Spleen (tissue), 7 donors: ENCODE results near the gene HSPA4.
"Not testable (repeated sequence)": the region's sequence is repeated elsewhere in the genome, so short reads cannot be mapped to it uniquely, and the experiment has no call there.

ENCODE experiments used
- POLR2A ChIP-seq, 3 donors: fragments of 450-650 bp; IDR thresholded peaks; one replicate each; pipeline ENCODE4 v1.5.1; 2017; ENCODE audit warnings: antibody characterized with exemption in 3 of 3, mild to moderate bottlenecking in 1 of 3
- POLR2AphosphoS5 ChIP-seq, 3 donors: sonication (generic); formaldehyde crosslinking; IDR thresholded peaks; one replicate each; pipeline ENCODE4 v1.5.1; 2017; ENCODE audit warnings: antibody characterized with exemption in 3 of 3
- TF ChIP-seq, protein P1 (sequence below), 11 experiments: fragments of 200-600 bp in 7 of 11; fragments of 450-650 bp in 4 of 11; sonication (generic) in 4 of 11; IDR thresholded peaks in 8 of 11; conservative IDR thresholded peaks in 3 of 11; 1 replicate in 7 of 11; 2 replicates in 4 of 11; pipeline versions ENCODE4 v1.4.0 to v1.8.0; 2016 to 2021; ENCODE audit warnings: antibody characterized with exemption in 11 of 11, inconsistent platforms in 4 of 11, mild to moderate bottlenecking in 1 of 11
- donor health status: DM: no; HTN: no; CAD: no; lungs with moderate emphysema.
- donor health status: DM: no; HTN: no; CAD: no.
- donor health status: DM: no; HTN: no; CAD: no.

GRCh38 chr5:133136890-133137289 lies 85.1 kb downstream of the HSPA4 start:
- TF ChIP-seq, protein P1, sequence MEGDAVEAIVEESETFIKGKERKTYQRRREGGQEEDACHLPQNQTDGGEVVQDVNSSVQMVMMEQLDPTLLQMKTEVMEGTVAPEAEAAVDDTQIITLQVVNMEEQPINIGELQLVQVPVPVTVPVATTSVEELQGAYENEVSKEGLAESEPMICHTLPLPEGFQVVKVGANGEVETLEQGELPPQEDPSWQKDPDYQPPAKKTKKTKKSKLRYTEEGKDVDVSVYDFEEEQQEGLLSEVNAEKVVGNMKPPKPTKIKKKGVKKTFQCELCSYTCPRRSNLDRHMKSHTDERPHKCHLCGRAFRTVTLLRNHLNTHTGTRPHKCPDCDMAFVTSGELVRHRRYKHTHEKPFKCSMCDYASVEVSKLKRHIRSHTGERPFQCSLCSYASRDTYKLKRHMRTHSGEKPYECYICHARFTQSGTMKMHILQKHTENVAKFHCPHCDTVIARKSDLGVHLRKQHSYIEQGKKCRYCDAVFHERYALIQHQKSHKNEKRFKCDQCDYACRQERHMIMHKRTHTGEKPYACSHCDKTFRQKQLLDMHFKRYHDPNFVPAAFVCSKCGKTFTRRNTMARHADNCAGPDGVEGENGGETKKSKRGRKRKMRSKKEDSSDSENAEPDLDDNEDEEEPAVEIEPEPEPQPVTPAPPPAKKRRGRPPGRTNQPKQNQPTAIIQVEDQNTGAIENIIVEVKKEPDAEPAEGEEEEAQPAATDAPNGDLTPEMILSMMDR (IDR thresholded peaks at IDR 0.05 in 8 of 11, conservative IDR thresholded peaks at IDR 0.05 in 3 of 11) = not testable (repeated sequence)
- not testable (repeated sequence) for TF ChIP-seq POLR2A, POLR2AphosphoS5 (IDR thresholded peaks at IDR 0.05)
